ELF-1 (cell line): ENCODE measurements around the gene KCNJ4.
A peak's percentile ranks its signal among the peaks of the same experiment; 100 is the strongest.

ENCODE experiments used
- DNase-seq: peaks from one replicate; pipeline ENCODE4 v3.0.0-alpha.2; 2016; ENCODE audit warnings: low read depth, low spot score

KCNJ4 gene

DNA sequence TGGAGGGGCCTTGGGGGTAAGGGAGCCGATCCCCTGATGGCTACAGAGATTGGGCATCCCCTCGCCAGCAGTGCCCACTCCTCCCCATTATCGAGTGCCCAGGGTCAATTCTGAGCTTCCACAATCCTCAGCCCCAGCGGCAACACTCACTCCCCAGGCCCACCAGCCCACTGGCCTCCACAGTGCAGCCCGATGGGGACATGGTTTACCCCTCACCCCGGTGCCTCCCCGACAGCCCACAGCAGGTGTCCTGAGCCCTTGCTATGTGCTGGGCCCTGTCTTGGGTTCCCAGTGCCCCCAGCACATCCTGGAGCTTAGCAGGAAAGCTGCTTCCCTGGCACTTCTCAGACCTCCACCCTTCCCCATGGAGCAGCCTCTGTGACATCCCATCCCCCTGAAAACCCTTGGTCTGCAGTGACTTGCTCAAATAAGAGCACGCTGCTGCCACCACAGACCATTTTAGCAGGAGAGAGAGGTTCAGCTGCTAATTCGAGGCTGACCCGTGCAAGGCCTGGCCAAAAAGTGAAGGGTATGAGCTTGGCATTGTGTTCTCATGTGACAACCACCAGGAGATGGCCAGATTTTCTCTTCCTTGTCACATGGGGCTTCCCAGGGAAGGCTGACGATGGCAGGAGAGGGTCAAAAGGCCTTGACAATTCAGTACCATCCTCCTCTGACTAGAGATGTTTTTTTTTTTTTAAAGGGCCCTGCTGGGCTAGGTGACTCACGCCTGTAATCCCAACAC, 23.6 kb downstream of the KCNJ4 start:
- DNase-seq, result no peak

DNA sequence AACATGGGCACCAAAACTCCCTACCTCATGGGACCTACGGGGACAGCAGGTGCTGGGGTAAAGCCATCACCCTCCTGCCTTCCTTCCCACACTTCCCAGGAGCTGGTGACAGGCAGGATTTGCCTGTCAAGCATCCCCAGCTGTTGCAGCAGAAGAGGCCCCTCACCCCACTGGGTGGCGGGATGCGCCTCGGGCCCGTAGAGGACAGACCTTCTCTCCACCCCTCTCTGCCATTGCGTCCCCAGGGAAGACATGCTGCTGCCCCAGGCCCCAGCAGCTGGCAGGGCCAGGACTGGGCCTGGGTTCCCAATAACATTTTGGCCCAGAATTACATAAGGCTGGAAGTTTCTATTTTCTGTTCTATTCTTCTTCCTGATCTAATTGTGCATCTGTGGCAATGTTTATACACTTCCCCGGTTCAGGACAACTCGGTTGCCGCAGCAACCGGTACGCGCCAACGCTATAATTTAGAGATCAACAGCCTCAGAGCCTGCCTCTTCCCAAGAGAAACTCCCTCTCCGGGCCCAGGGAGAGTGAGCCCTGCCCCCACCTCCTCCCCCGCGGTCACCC, 25.4 kb downstream of the KCNJ4 start:
- DNase-seq, result no peak

DNA sequence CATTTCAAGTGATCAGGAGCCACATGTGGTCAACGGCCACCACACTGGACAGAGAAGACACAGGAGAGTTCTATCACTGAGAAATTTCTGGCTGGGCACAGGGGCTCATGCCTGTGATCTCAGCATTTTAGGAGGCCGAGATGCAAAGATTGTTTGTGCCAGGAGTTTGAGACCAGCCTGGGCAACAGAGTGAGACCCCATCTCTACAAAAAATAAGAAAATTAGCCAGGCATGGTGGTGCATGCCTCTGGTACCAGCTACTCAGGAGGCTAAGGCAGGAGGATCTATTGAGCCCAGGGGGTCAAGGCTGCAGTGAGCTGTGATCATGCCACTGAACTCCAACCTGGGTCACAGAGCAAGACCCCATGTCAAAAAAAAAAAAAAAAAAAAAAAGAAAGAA, 26.3 kb downstream of the KCNJ4 start:
- DNase-seq, result no peak

DNA sequence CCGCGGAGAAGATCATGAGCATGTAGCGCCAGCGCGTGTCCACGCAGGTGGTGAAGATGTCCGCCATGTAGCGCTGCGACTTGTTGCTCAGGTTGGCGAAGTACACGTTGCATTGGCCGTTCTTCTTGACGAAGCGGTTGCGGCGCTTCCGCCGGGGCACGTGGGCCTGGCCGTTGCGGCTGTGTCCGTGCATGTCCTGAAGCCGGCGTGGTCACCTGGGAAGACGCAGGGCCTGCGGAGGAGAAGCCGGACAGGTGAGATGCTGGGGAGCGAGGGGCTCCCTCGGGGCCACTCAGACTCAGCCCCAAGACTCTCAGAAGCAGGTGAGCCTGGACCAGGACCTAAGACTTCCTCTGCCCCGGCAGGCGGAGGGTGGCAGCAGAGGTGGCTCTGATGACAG, 27.1 kb downstream of the KCNJ4 start:
- no peak for DNase-seq

DNA sequence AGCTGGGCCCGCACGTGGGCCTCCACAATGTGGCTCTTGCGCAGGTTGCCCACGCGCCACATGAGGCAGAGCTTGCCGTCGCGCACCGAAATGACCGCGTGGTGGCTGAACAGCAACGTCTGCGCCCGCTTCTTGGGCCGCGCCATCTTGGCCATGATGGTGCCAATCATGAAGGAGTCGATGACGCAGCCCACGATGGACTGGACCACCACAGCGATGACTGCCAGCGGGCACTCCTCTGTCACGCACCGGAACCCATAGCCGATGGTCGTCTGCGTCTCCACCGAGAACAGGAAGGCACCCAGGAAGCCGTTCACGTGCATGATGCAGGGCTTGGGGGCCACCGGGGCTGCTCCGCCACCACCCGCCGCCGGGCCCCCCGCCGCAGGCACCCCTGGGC, 27.5 kb downstream of the KCNJ4 start:
- DNase-seq, result no peak

DNA sequence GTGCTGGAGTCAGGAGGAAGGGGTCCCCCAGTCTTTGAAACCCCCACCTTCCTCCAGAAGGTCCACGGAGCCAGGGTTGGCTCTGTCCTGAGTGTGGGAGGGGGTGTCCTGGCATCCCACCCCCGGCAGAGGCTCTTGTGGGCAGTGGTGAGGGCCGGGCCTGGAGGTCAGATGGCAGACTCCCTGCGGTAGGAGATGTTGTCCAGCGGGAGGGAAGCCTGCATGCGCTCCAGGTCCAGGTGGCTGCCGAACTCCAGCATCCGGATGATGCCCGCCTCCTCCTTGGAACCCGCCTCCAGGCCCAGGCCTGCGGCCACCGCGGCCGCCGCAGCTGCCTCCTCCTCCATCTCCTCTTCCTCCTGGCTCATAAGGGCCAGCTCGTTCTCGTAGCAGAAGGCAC, 28.4 kb downstream of the KCNJ4 start:
- DNase-seq, result no peak

DNA sequence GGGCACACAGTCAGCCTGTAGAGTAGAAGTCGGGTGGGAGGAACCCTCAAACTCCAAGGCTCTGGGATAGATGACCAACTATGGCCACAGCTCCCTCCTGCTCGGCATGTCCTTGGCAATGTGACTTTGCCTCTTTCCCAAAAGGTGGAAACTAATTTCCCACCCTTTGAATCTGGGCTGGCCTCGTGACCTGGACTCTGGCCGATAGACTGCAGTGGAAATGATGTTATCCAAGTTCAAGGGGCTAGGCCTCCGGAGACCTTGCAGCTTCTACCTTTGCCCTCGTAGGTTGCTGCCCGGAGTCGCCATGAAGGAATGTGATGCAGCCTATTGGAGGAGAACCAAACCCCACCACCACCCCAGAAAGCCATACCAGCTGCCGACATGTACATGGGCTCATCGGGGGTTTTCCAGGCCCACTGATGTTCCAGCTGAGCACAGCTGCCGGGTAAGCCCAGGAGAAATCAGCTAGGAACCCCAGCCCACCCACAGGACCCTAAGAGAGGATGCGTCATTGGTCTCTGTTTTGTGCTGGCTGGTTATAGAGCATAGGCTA, 30.4 kb downstream of the KCNJ4 start:
- no peak for DNase-seq

DNA sequence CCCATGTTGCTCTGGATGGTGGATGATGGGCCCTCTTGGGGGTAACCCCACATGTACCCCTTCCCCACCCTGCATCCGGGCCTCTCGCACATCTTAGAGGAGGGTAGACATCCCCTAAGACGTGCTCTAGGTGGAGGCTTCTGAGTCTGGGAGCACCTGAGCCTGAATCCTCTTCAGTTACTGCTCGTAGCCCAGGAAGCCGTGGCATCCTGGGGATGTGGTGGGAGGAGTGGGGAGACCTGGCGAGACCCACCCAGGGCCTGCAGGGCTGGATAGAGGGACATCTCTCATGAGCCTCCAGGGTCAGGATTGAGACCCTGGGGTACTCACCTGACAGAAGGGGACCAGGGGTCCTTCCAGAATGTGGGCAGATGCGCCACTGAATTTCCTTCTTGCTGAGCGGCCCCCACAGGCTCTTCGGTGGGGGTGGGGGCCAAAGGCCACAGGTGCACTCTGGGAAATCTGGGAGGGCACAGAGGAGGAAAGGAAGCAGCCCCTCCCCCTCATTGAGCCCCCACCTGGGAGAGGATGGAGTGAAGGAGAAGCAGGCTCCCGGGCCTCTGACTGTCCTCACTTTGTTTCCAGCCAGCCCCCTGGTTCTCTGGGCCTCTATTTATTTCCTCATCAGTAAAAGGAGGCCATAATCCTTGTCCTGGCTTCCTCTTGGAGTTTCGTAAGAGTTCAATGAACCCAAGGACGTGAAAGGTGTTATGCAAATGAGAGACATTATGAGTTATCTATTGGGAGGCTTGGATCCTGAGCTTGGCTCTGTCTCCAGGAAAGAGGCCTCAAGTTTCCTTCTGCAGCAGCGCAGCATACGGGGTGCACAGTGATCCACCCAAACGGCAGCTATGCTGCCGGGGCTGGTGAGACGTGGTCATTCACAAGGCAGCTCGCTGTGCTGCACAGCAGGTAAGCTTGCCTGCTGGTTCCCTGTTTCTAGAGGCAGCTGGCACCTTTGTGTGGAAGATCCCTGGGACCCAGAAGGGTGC, 31.2 kb downstream of the KCNJ4 start:
- no peak for DNase-seq

DNA sequence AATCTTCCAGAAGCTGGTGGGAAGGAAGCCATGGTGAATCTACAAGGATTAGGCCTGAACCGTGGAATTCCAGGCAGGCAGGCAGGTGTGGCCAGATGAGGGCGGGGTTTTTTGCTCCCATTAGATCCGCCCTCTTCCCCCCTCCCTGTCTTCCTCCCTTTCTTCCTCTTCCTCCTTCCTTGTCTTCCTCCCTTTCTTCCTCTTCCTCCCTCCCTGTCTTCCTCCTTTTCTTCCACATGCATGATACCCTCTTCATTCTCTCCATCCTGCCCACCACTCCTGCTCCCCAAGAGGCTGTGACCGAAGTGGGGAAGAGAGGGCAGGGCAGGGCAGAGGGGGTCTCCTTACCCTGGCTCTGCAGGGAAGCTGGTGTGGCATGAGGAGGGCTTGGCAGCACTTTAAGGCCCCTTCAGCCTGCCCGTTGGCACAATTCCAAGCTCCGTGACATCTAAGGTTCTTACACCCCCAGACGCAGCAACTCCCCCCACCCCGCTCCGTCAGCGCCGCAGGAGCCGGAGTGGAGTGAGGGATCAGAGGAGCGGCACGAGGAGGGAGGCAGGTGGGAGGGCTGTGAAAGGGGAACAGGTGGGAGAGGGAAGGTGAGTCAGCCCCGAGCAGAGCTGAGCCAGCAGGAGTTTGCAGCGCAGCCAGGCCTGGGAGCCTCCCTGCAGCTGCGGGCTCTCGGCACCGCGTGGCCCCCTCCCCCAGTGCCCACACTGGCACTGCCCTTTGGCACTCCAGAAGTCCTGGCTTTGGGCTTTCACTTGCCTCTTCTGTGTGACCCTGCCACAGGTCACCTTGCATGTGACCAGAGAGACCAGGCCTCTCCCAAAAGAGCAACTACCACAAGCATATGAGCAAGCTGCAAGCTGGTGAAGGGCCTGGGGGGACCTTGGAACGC, 32.1 kb downstream of the KCNJ4 start:
- peak; percentile 52 for DNase-seq

DNA sequence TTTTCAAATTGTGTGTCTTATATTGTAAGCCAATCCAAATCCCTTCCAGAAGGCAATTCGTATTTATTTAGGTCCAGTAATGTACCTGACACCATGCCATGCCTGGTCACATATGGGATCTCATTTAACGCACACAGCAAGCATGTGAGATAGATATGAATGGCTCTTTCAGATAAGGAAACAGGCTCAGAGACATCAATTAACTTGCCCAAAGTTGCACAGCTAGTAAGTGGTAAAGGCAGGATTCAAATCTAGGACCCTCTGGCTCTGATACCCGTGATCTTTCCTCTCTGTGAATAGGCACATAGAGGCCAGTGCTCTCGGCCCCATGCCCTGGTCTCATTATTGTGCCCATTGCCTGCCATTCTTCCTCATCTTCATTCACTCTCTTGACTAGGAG, 34.3 kb downstream of the KCNJ4 start:
- DNase-seq, result no peak

DNA sequence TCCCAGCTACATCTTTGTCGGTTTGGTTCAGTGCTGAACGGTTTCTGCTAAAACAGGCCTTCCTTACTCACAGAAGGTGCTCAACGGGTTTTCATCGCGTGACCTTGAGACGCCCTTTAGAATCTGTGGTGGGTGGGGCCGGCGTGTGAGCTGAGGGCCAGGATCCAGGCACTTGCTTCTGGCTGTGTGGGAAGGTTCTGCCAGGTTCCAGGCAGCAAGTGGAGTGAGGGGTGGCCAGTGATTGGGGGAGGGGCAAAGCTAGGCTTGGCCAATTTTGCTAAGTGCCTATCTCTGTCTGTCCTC, 35.2 kb downstream of the KCNJ4 start:
- DNase-seq, result no peak

DNA sequence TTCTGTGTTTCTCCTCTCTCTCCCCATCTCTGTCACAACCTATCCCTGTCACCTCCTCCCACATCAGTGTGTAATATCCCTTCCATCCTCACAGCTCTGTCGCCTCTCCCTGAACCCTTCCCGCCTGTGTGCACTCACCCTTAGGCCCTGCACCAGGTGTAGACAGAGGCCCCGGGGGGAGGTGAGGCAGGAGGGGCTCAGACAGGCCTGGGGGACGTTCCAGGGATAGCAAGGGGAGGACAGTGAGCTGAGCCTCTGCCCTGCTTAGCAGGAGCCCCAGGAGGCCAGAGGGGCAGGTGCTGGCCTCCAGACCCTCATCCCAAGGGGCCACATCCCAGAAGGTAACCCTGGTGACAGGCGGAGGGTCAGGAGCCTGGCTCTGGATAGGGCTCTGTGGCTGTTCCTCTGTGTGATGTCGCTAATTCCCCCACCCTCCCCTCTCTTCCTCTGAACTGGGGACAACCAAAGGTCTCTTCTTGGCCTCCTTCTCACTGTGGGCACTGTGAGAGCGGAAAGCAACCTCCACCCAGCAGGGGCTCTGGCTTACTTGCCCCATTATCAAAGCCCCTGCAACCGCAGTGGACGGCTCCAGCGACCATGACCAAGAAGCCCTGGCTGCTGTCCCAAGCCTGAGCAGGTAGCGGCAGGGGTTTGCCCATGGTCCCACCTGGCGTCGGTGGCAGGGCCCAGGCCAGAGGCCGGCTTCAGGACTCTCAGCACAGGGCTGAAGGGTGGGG, 35.7 kb downstream of the KCNJ4 start:
- no peak for DNase-seq

DNA sequence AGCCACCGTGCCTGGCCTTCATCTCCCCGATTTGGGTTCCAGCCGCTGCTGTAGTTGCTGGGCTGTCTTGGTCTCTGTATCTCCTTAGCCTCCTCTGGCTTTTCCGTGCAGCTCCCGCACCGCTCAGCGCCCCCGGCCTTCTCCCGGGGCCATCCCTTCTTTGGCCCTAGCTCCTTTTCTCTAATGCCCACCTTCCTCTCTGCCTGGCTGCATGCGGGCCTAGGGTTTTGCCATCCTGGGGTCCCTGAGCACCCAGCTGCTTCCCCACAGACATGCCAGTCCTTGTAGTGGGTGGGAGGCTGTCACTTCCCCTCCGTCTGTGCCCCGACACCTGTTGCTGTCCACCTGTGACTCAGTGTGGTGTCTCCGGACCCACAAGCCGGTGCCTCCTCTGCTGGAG, 36.4 kb downstream of the KCNJ4 start:
- DNase-seq, result no peak

DNA sequence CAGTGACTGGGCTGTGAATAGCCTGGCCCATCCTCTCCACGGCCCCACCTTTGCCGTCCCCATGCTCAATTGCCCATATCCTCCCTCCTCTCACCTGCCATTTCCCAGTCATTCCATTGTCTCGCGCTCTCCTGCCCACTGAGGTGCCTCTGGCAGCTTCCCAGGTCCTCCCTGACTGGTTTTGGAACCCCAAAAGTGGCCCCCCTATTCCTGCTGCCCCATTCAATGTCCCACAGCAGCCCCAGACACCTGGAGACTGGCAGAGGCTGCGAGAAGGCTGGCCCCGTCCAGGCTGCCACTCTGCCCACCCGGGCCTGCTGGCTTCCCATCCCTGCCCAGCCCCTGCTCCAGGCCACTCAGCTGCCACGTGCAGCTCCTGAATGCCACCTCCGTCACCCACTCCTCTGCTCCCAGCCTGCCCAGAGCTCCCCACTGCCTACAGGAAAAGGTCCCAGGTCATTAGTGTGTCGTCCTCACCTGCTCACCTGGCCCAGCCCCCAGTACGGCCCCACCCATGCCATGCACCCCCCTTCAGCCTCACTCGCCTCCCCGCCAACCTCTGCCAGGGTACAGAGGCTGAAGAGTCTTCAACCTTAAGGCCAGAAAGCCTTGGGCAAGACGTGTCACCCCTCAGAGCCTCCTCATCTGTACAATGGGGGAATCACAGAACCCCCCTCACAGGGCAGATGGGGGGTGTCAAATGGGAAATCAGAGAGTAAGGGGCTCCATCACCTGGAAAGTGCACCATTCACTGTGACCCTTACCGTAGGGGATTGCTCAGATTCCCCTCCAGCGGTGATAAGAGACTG, 37.5 kb downstream of the KCNJ4 start:
- DNase-seq, result no peak

DNA sequence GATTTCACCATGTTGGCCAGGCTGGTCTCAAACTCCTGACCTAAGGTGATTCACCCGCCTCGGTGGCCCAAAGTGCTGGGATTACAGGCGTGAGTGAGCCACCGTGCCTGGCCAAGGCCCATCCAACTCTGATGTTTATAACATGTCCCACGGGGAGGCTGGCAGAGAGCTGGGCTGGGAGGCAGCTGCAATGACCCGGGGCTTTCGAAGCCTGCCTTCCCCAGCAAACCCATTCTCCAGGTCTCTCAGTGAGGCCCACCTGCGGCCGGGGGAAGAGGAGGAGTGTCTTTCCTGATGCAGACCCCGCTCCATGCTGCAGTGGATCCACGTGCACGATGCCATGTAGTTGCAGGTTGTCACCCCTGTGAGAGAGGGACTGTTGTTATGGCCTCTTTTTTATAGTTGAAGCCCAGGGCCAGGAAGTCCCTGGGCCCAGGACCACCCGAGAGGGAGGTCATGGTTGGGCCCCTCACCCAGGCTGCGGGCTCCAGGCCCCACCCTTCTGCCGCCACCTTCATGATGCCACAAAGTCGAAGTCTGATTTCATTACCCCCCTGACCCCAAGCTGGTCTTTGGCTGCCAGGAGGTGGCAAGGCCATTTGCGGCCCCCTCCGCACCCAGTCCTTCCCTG, 38.3 kb downstream of the KCNJ4 start:
- DNase-seq, result no peak

DNA sequence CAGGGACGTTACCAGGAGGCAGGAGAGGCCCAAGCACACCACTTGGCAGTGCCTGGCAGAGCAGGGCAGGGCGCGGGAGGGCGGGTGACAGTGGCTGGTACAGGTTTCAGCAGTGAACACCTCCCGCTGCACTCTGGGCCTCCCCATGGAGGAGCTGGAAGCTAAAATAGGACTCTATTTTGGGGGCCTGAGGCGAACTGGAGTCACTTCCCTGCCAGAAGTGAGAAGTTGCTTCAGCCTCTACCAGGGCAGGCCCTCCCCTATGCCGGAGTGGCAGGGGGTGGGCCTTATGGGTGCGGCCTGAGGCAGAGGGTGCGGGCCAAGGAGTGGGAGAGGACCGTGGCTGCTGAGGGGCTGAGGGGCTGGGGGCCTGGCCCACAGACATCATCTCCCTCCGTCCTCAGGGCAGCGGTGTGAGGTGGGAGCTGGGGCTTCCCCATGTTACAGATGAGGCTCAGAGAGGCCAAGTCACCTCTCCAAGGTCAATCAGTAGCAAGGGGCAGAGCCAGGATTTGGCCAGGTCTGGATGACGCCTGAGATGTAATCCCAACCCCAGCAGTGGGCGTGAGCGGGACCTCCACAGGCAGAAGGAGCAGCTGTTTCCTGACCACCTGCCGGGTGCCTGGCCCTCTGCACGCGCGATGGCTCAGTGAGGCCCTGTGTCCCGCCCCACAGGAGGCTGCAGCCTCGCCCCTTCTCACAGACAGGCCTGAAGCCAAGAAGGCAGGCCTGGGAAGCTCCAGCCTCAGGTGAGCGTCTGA, 39.3 kb downstream of the KCNJ4 start:
- DNase-seq, result no peak

DNA sequence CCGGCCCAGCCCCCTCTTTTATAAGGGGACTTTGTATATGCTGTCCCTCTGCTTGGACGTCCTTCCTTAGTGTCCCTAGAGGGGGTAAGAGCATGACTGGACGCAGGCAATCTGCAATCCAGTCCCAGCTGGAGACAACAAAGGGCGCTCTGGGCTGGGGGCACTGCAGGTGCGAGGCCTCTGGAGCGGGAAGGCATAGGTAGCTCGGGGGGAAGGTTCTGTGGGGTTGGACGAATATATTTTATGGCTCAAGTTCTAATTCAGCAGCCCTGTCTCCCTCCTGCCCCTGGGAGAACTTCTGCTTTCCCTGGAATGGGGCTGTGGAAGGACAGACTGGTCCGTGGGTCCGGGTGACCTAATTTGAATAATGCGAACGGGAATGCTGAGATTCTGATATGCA, 40.0 kb downstream of the KCNJ4 start:
- no peak for DNase-seq

DNA sequence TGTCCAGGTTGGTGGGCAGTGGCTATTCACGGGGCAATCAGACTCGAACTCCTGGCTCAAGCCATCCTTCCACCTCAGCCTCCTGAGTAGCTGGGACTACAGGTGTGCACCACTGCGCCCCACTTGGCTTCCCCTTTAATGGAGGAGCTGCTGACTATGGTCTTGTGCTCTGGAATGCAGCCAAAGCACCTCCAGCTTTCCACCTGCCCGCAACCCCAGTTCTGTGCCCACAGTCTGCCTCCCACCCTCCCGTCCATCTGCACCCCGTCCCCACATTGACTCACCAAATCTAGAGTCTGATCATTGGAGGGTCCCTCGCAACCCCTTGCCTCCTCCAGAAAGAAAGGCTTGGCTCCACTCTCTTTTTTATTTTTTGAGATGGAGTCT, 41.0 kb downstream of the KCNJ4 start:
- no peak for DNase-seq
